Measurements from ENCODE around the gene OVCH1. TPM values are rescaled to one million over a fixed set of nuclear protein-coding genes. Genes with fewer than 3 reads are reported as not detected.
A peak's percentile ranks its signal among the peaks of the same experiment; 100 is the strongest.

OVCH1 gene
- total RNA-seq, 1 experiment from 2014 or later: not detected

DNA sequence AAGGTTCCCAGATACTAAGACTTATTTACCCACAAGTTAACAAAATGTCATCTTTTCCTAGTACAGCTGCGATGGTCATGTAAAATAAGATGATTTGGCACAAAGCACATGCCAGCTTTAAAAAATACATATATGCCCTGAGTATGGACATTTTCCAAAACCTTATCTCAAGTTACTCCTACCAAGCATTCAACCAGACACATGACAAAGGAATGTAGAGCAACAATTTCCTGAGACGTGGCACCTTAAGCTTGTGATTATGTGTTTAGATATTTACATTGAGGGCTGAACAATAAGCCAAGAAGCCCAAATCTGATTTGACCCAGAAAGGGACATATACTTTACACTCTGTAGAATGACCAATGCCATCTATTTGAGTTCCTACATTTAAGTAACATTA is 24.5 kb upstream of the OVCH1 start:
- CTCF ChIA-PET: interaction anchor here (0.6 to 0.7 kb wide), 2 partner anchors 24 to 870 kb away, joined by 4 read pairs; no protein-coding TSS in a partner anchor
- H3K4me3 Mint-ChIP-seq (ENCODE audit: low read depth, unreplicated experiment): no peak overlapping the region
- TF ChIP-seq, protein P1, sequence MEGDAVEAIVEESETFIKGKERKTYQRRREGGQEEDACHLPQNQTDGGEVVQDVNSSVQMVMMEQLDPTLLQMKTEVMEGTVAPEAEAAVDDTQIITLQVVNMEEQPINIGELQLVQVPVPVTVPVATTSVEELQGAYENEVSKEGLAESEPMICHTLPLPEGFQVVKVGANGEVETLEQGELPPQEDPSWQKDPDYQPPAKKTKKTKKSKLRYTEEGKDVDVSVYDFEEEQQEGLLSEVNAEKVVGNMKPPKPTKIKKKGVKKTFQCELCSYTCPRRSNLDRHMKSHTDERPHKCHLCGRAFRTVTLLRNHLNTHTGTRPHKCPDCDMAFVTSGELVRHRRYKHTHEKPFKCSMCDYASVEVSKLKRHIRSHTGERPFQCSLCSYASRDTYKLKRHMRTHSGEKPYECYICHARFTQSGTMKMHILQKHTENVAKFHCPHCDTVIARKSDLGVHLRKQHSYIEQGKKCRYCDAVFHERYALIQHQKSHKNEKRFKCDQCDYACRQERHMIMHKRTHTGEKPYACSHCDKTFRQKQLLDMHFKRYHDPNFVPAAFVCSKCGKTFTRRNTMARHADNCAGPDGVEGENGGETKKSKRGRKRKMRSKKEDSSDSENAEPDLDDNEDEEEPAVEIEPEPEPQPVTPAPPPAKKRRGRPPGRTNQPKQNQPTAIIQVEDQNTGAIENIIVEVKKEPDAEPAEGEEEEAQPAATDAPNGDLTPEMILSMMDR (IDR thresholded peaks at IDR 0.05; ENCODE audit: unreplicated experiment): no peak
- DNase-seq: no peak
- H3K27me3 Mint-ChIP-seq (ENCODE audit: unreplicated experiment): no peaks in the 10 kb centered on the region
- H3K9me3 Mint-ChIP-seq (ENCODE audit: low read depth, unreplicated experiment): no peaks in the 10 kb centered on the region
- no peak overlapping the region for H3K27ac Mint-ChIP-seq (ENCODE audit: unreplicated experiment)
- intact Hi-C loops (cut with micrococcal nuclease; ENCODE audit: unreplicated experiment): no loop called here
- no peaks in the 10 kb centered on the region for H3K36me3 Mint-ChIP-seq (ENCODE audit: insufficient read depth, unreplicated experiment)
- no TSS peak for BruUV-seq (replicated peaks)
- H3K4me1 Mint-ChIP-seq (ENCODE audit: low read depth, unreplicated experiment): no peaks in the 10 kb centered on the region

DNA sequence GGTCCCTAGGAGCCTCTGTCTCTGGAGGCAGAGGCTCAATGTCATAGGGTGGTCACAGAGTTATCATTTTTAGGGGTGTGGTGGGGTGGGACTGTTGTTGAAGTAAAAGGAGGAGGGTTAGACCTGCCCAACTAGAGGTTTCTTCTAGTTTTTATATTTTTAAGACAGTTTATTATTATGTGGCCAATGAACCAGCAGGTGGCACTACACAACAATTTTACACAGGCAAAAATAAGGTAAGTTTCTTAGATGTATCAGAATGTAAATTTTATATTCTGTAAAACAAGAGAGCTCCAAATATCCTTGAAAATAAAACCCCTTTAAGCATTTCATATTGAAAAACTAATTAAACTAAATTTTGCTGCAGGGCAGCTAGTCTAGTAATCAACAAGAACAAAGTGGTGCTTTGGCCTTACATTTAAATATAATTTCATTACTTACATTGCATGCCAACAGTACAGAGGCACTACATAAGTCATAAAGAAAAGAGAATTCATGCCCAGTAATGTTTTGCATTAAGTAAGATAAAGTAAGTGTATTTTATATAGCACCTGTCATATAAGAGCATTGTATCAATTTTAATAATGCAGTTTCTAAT is 22.2 kb upstream of the OVCH1 start:
- CTCF ChIA-PET: interaction anchor here (1.2 kb wide), 1 partner anchor 1234 kb away, joined by 3 read pairs; no protein-coding TSS in a partner anchor
- peak; percentile 42 for DNase-seq
- no peak overlapping the region for H3K4me3 Mint-ChIP-seq (ENCODE audit: low read depth, unreplicated experiment)
- no peak overlapping the region for H3K27ac Mint-ChIP-seq (ENCODE audit: unreplicated experiment)
- intact Hi-C loops (cut with micrococcal nuclease; ENCODE audit: unreplicated experiment): loop anchor here (1.0 to 5.0 kb wide), 3 partner anchors 767 to 1323 kb away; no protein-coding TSS in a partner anchor
- TF ChIP-seq, protein P1 (IDR thresholded peaks at IDR 0.05; ENCODE audit: unreplicated experiment): peak; percentile 28
- no peaks in the 10 kb centered on the region for H3K36me3 Mint-ChIP-seq (ENCODE audit: insufficient read depth, unreplicated experiment)
- H3K4me1 Mint-ChIP-seq (ENCODE audit: low read depth, unreplicated experiment): no peaks in the 10 kb centered on the region
- no peaks in the 10 kb centered on the region for H3K9me3 Mint-ChIP-seq (ENCODE audit: low read depth, unreplicated experiment)
- no TSS peak for BruUV-seq (replicated peaks)
- no peaks in the 10 kb centered on the region for H3K27me3 Mint-ChIP-seq (ENCODE audit: unreplicated experiment)

DNA sequence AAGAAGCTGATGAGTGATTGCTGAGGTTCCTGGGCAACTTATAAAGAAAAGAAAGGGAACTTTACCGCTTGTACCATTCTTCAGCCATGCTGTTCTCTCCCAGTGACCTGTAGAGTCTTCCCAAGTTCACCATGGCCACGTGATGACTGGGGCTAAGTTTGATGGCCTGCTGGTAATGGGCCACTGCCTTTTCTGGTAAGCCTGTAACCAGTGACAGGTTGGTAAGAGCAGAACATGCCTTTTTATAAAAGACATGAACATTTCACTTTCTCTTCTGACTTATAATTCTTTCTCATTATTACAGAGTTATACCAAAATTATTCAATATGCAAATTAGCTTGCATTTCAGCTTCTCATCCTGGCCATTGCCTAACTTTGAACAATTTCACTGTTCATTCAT is 20.9 kb upstream of the OVCH1 start:
- Mint-ChIP-seq H3K4me1 (ENCODE audit: low read depth, unreplicated experiment) (no peaks in the 10 kb centered on the region), H3K27ac (ENCODE audit: unreplicated experiment) (no peak overlapping the region), H3K9me3 (ENCODE audit: low read depth, unreplicated experiment) (no peaks in the 10 kb centered on the region), H3K36me3 (ENCODE audit: insufficient read depth, unreplicated experiment) (no peaks in the 10 kb centered on the region), H3K27me3 (ENCODE audit: unreplicated experiment) (peaks cover 9% of the 10 kb centered on the region), H3K4me3 (ENCODE audit: low read depth, unreplicated experiment) (no peak overlapping the region)
- TF ChIP-seq, protein P1 (IDR thresholded peaks at IDR 0.05; ENCODE audit: unreplicated experiment): no peak
- intact Hi-C loops (cut with micrococcal nuclease; ENCODE audit: unreplicated experiment): loop anchor here (2.0 to 5.0 kb wide), 2 partner anchors 1289 to 1324 kb away; no protein-coding TSS in a partner anchor
- BruUV-seq (replicated peaks): no TSS peak
- no peak for DNase-seq
- CTCF ChIA-PET: no interaction called here

DNA sequence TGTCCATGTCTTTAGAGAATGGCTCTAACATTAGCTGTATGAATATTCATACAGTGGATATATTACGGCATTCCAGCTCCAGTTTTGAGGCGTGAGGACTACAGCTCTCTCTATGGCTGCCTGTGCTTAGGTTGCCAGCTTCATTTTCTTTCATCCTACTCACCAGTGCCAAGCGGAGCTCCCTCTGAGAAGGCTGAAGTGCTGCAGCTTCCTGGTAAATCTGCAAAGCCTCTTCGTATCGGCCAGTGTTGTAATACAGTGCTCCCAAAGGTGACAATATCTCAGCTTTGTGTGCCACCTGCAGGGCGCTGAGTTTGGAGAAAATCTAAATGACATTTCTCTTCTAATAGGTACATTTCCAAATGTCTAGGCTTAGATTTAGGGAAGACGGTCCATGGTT is 19.8 kb upstream of the OVCH1 start:
- DNase-seq: peak; percentile 49

More for the DNA sequence above, 19.8 kb upstream of the OVCH1 start:
- CTCF ChIA-PET: interaction anchor here (0.6 to 1.0 kb wide), 9 partner anchors 10 to 444 kb away, joined by 3 to 6 read pairs (median 3); partner anchors contain the start of gene ERGIC2
- H3K4me1 Mint-ChIP-seq (ENCODE audit: low read depth, unreplicated experiment): no peaks in the 10 kb centered on the region
- H3K4me3 Mint-ChIP-seq (ENCODE audit: low read depth, unreplicated experiment): no peak overlapping the region
- H3K9me3 Mint-ChIP-seq (ENCODE audit: low read depth, unreplicated experiment): no peaks in the 10 kb centered on the region
- TF ChIP-seq, protein P1 (IDR thresholded peaks at IDR 0.05; ENCODE audit: unreplicated experiment): peak; percentile 38
- H3K27me3 Mint-ChIP-seq (ENCODE audit: unreplicated experiment): peaks cover 12% of the 10 kb centered on the region
- intact Hi-C loops (cut with micrococcal nuclease; ENCODE audit: unreplicated experiment): loop anchor here (1.0 to 5.0 kb wide), 4 partner anchors 136 to 1290 kb away; partner anchors contain the start of gene ERGIC2
- H3K27ac Mint-ChIP-seq (ENCODE audit: unreplicated experiment): no peak overlapping the region
- BruUV-seq (replicated peaks): no TSS peak
- H3K36me3 Mint-ChIP-seq (ENCODE audit: insufficient read depth, unreplicated experiment): no peaks in the 10 kb centered on the region
